ENCODE results near the gene UBE2F. TPM values are rescaled to one million over a fixed set of nuclear protein-coding genes. Genes with fewer than 3 reads are reported as not detected.

Gene UBE2F
- total and polyA plus RNA-seq, 2 of the 13 experiments (the other 11 are each of a cell fraction or from before 2014, with no cell fraction given) = 35.4 to 73.1 TPM

DNA sequence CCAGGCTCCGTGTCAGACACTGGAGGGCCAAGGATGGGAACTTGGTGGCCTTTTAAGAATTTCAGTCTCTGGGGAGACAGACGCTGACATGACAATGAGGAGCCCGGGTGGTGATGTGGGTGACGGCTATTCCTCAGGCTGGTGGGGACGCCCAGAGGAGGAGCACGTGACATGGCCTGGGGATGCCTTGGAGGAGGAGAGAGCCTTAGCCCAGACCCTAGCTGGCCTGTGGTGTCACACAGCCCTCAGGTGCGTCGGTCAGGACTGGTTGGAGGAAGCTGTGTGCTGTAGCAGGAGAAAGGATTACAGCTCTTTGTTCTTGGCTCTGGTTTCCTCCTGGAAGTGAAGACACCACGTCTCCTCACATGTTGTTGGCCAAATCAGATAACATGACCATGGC is 54.0 kb downstream of the UBE2F start:
- DNase-seq (ENCODE audit: low spot score) (no peak), FAIRE-seq (no peak), ATAC-seq (no peak; the same call in 2 of the 3 replicates)
- H3K9ac ChIP-seq (ENCODE audit: insufficient read depth, low read depth, low read length) = no peak overlapping the region
- H3K4me3 ChIP-seq (replicated peaks in 1 of 3; ENCODE audit: insufficient read depth in 1 of 3, low read depth in 2 of 3, low read length in 3 of 3) = no peak overlapping the region
- no peak overlapping the region for H2AFZ ChIP-seq (ENCODE audit: low read length)
- H3K9me3 ChIP-seq (ENCODE audit: low read length) = no peaks in the 10 kb centered on the region
- 92% methylated on average over 9 of the region's 9 CpGs for WGBS (ENCODE audit: low lambda C conversion rate)
- no peaks in the 10 kb centered on the region for H3K4me1 ChIP-seq (ENCODE audit: insufficient read depth, low read length)
- TF ChIP-seq FOSL1 (CRISPR knock-in tag; IDR thresholded peaks at IDR 0.05; ENCODE audit: borderline replicate concordance) (no peak), MIXL1 (CRISPR knock-in tag; IDR thresholded peaks at IDR 0.05) (no peak), PHF20 (CRISPR knock-in tag; IDR thresholded peaks at IDR 0.05) (no peak), ZNF282 (IDR thresholded peaks at IDR 0.05; ENCODE audit: partially characterized antibody) (no peak), TAF1 (CRISPR knock-in tag; IDR thresholded peaks at IDR 0.05) (no peak), IRX3 (CRISPR knock-in tag; IDR thresholded peaks at IDR 0.05; ENCODE audit: borderline replicate concordance, low read depth) (no peak), ZNF33A (CRISPR knock-in tag; IDR thresholded peaks at IDR 0.05; ENCODE audit: borderline replicate concordance) (no peak)
- TF ChIP-seq, protein P1, sequence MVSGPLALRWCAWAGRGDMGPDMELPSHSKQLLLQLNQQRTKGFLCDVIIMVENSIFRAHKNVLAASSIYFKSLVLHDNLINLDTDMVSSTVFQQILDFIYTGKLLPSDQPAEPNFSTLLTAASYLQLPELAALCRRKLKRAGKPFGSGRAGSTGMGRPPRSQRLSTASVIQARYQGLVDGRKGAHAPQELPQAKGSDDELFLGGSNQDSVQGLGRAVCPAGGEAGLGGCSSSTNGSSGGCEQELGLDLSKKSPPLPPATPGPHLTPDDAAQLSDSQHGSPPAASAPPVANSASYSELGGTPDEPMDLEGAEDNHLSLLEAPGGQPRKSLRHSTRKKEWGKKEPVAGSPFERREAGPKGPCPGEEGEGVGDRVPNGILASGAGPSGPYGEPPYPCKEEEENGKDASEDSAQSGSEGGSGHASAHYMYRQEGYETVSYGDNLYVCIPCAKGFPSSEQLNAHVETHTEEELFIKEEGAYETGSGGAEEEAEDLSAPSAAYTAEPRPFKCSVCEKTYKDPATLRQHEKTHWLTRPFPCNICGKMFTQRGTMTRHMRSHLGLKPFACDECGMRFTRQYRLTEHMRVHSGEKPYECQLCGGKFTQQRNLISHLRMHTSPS (CRISPR knock-in tag; IDR thresholded peaks at IDR 0.05; ENCODE audit: low read depth) = no peak
- TF ChIP-seq, protein P2, sequence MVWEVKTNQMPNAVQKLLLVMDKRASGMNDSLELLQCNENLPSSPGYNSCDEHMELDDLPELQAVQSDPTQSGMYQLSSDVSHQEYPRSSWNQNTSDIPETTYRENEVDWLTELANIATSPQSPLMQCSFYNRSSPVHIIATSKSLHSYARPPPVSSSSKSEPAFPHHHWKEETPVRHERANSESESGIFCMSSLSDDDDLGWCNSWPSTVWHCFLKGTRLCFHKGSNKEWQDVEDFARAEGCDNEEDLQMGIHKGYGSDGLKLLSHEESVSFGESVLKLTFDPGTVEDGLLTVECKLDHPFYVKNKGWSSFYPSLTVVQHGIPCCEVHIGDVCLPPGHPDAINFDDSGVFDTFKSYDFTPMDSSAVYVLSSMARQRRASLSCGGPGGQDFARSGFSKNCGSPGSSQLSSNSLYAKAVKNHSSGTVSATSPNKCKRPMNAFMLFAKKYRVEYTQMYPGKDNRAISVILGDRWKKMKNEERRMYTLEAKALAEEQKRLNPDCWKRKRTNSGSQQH (CRISPR knock-in tag; IDR thresholded peaks at IDR 0.05; ENCODE audit: low read depth) = no peak
- TF ChIP-seq, protein P3, sequence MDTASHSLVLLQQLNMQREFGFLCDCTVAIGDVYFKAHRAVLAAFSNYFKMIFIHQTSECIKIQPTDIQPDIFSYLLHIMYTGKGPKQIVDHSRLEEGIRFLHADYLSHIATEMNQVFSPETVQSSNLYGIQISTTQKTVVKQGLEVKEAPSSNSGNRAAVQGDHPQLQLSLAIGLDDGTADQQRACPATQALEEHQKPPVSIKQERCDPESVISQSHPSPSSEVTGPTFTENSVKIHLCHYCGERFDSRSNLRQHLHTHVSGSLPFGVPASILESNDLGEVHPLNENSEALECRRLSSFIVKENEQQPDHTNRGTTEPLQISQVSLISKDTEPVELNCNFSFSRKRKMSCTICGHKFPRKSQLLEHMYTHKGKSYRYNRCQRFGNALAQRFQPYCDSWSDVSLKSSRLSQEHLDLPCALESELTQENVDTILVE (CRISPR knock-in tag; IDR thresholded peaks at IDR 0.05) = no peak
- TF ChIP-seq, protein P4, sequence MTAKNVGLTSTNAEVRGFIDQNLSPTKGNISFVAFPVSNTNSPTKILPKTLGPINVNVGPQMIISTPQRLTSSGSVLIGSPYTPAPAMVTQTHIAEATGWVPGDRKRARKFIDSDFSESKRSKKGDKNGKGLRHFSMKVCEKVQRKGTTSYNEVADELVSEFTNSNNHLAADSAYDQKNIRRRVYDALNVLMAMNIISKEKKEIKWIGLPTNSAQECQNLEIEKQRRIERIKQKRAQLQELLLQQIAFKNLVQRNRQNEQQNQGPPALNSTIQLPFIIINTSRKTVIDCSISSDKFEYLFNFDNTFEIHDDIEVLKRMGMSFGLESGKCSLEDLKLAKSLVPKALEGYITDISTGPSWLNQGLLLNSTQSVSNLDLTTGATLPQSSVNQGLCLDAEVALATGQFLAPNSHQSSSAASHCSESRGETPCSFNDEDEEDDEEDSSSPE (CRISPR knock-in tag; IDR thresholded peaks at IDR 0.05) = no peak
- TF ChIP-seq, protein P5, sequence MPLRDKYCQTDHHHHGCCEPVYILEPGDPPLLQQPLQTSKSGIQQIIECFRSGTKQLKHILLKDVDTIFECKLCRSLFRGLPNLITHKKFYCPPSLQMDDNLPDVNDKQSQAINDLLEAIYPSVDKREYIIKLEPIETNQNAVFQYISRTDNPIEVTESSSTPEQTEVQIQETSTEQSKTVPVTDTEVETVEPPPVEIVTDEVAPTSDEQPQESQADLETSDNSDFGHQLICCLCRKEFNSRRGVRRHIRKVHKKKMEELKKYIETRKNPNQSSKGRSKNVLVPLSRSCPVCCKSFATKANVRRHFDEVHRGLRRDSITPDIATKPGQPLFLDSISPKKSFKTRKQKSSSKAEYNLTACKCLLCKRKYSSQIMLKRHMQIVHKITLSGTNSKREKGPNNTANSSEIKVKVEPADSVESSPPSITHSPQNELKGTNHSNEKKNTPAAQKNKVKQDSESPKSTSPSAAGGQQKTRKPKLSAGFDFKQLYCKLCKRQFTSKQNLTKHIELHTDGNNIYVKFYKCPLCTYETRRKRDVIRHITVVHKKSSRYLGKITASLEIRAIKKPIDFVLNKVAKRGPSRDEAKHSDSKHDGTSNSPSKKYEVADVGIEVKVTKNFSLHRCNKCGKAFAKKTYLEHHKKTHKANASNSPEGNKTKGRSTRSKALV (CRISPR knock-in tag; IDR thresholded peaks at IDR 0.05) = no peak
- peaks cover 17 to 42% of the 10 kb centered on the region in 2 experiments; a peak in 4 of 5 replicates for H3K36me3 ChIP-seq (replicated peaks in 1 of 2; ENCODE audit: control insufficient read depth in 1 of 2, insufficient read depth in 2 of 2, low read length in 2 of 2)
- no peaks in the 10 kb centered on the region for H4K20me1 ChIP-seq (ENCODE audit: insufficient read depth, low read length)
- no peaks in the 10 kb centered on the region for H3K79me2 ChIP-seq (ENCODE audit: insufficient read depth, low read length)
- intact Hi-C loops (cut with micrococcal nuclease; ENCODE audit: unreplicated experiment) (no loop called here), in situ Hi-C loops (cut with HindIII; ENCODE audit: extremely low pct_ligation_motif_present, low pct_unique_long_range_greater_than_20kb) (no loop called here)
- H3K4me2 ChIP-seq (ENCODE audit: low read depth, low read length) = no peak overlapping the region
- ChIA-PET CTCF (ENCODE audit: low intra/inter-chr PET ratio, low total read pairs) (no interaction called here), POLR2A (no interaction called here)
- BruUV-seq (replicated peaks) = no TSS peak
- no peaks in the 10 kb centered on the region for H3K27me3 ChIP-seq (ENCODE audit: control insufficient read depth in 1 of 2, insufficient read depth in 2 of 2, low read length in 2 of 2)
- H3K27ac ChIP-seq (ENCODE audit: extremely low read length, insufficient read depth, low read length) = no peak overlapping the region
